C4-2B (cell line): ENCODE results near the gene LGR4.

Experiments
- H3K27ac ChIP-seq: fragments of 450-650 bp; 2 replicates; pipeline ENCODE4 v1.5.1; 2017
- ZFX ChIP-seq: fragments of 450-650 bp; IDR thresholded peaks from 2 replicates; pipeline ENCODE4 v1.6.1; 2017
- TF ChIP-seq, protein P1 (sequence below): fragments of 450-650 bp; conservative IDR thresholded peaks from 2 replicates; pipeline ENCODE4 v1.5.1; 2017; ENCODE audit warnings: mild to moderate bottlenecking

LGR4 gene

DNA sequence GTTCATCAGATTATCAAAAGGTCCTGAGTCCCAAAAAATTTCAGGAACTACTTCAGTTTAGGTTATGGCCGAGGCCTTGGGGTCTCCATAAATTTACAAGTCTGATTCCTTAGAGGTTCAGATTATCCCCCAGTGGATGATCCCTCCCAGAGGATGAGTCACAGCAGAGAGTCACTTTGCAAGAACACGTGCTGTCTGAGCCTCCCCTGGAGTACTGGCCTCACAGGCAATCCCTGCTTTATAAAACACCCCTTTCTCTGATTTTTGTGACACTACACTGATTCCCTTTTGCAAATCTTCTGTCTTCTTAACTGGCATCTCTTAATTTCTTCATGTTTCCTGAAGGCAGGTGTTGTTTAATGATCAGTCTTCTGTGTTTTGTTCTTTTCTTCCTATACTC is 154.8 kb downstream of the LGR4 start:
- TF ChIP-seq ZFX = no peak
- TF ChIP-seq, protein P1, sequence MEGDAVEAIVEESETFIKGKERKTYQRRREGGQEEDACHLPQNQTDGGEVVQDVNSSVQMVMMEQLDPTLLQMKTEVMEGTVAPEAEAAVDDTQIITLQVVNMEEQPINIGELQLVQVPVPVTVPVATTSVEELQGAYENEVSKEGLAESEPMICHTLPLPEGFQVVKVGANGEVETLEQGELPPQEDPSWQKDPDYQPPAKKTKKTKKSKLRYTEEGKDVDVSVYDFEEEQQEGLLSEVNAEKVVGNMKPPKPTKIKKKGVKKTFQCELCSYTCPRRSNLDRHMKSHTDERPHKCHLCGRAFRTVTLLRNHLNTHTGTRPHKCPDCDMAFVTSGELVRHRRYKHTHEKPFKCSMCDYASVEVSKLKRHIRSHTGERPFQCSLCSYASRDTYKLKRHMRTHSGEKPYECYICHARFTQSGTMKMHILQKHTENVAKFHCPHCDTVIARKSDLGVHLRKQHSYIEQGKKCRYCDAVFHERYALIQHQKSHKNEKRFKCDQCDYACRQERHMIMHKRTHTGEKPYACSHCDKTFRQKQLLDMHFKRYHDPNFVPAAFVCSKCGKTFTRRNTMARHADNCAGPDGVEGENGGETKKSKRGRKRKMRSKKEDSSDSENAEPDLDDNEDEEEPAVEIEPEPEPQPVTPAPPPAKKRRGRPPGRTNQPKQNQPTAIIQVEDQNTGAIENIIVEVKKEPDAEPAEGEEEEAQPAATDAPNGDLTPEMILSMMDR = no peak
- no peak overlapping the region for H3K27ac ChIP-seq
